Activated CD4-positive, alpha-beta memory T cell treated with anti-CD3 and anti-CD28 coated beads, Interleukin-2, amount 10 ng/mL, durations not matched to agents 7 days and 5 days (primary cell): Measurements from ENCODE around the gene CLIC3. TPM values are rescaled to one million over a fixed set of nuclear protein-coding genes. Genes with fewer than 3 reads are reported as not detected.
A peak's percentile ranks its signal among the peaks of the same experiment; 100 is the strongest.

Source experiments
- CTCF ChIA-PET: fragments of 350-600 bp; sonication (Branson Sonifier 250); formaldehyde crosslinking; loops from one replicate; lab custom pipeline; 2021; ENCODE audit warnings: antibody characterized with exemption, inconsistent platforms; lab: Charles Lee
- POLR2A ChIA-PET: fragments of 350-600 bp; sonication (Branson Sonifier 250); formaldehyde crosslinking; loops from one replicate; lab custom pipeline; 2021; ENCODE audit warnings: antibody characterized with exemption; lab: Charles Lee
- DNase-seq: peaks from one replicate; pipeline ENCODE4 v3.0.0-alpha.2; 2020
- H3K27ac Mint-ChIP-seq: one replicate; pipeline ENCODE4 v1.8.0; 2021; ENCODE audit warnings: mild to moderate bottlenecking, mixed read lengths
- H3K27me3 Mint-ChIP-seq: one replicate; pipeline ENCODE4 v1.8.0; 2021; ENCODE audit warnings: mixed read lengths
- H3K36me3 Mint-ChIP-seq: one replicate; pipeline ENCODE4 v1.8.0; 2021; ENCODE audit warnings: low read depth, mixed read lengths
- H3K4me1 Mint-ChIP-seq: one replicate; pipeline ENCODE4 v1.8.0; 2021; ENCODE audit warnings: mixed read lengths
- H3K4me3 Mint-ChIP-seq: one replicate; pipeline ENCODE4 v1.8.0; 2021; ENCODE audit warnings: mild to moderate bottlenecking, mixed read lengths
- H3K9me3 Mint-ChIP-seq: one replicate; pipeline ENCODE4 v1.8.0; 2021; ENCODE audit warnings: mixed read lengths
- total RNA-seq, 2 experiments: library from RNA; stranded (reverse); gene quantifications; one replicate each; pipeline ENCODE4 v1.2.3, GENCODE V29; 2021

CLIC3 gene
- total RNA-seq, 2 experiments from 2014 or later: 3.7 to 4.9 TPM

GRCh38 chr9:136972743-136973142 lies 23.6 kb downstream of the CLIC3 start:
- Mint-ChIP-seq H3K36me3 (no peaks in the 10 kb centered on the region), H3K9me3 (no peaks in the 10 kb centered on the region), H3K4me3 (no peak overlapping the region), H3K27ac (no peak overlapping the region), H3K27me3 (peaks cover 1% of the 10 kb centered on the region), H3K4me1 (peaks cover 33% of the 10 kb centered on the region)
- ChIA-PET POLR2A (no interaction called here), CTCF (interaction anchor here (1.0 kb wide), 1 partner anchor 57 kb away, joined by 3 read pairs; no protein-coding TSS in a partner anchor)
- no peak for DNase-seq

- Mint-ChIP-seq H3K9me3 (no peaks in the 10 kb centered on the region), H3K4me3 (no peak overlapping the region), H3K27ac (no peak overlapping the region), H3K27me3 (peaks cover 1% of the 10 kb centered on the region), H3K4me1 (peaks cover 32% of the 10 kb centered on the region), H3K36me3 (no peaks in the 10 kb centered on the region)
- CTCF ChIA-PET: interaction anchor here (1.0 kb wide), 1 partner anchor 57 kb away, joined by 3 read pairs; no protein-coding TSS in a partner anchor
- POLR2A ChIA-PET: no interaction called here
- DNase-seq: no peak
Observed at GRCh38 chr9:136972335-136972734, 24.0 kb downstream of the CLIC3 start.

GRCh38 chr9:136971746-136972145 lies 24.6 kb downstream of the CLIC3 start:
- POLR2A ChIA-PET: no interaction called here
- DNase-seq: no peak
- CTCF ChIA-PET: interaction anchor here (1.0 kb wide), 1 partner anchor 58 kb away, joined by 3 read pairs; no protein-coding TSS in a partner anchor
- H3K27ac Mint-ChIP-seq: no peak overlapping the region
- no peak overlapping the region for H3K4me3 Mint-ChIP-seq
- peaks cover 31% of the 10 kb centered on the region for H3K4me1 Mint-ChIP-seq
- H3K9me3 Mint-ChIP-seq: no peaks in the 10 kb centered on the region
- H3K27me3 Mint-ChIP-seq: peaks cover 1% of the 10 kb centered on the region
- H3K36me3 Mint-ChIP-seq: no peaks in the 10 kb centered on the region

GRCh38 chr9:136970361-136970760 lies 26.0 kb downstream of the CLIC3 start:
- ChIA-PET CTCF (no interaction called here), POLR2A (interaction anchor here (1.5 kb wide), 1 partner anchor 21 kb away, joined by 3 read pairs; no protein-coding TSS in a partner anchor)
- no peak for DNase-seq
- no peaks in the 10 kb centered on the region for H3K9me3 Mint-ChIP-seq
- H3K4me1 Mint-ChIP-seq: peaks cover 30% of the 10 kb centered on the region
- peaks cover 2% of the 10 kb centered on the region for H3K27me3 Mint-ChIP-seq
- H3K27ac Mint-ChIP-seq: no peak overlapping the region
- H3K36me3 Mint-ChIP-seq: no peaks in the 10 kb centered on the region
- no peak overlapping the region for H3K4me3 Mint-ChIP-seq

- CTCF ChIA-PET: interaction anchor here (0.6 kb wide), 1 partner anchor 8 kb away, joined by 3 read pairs; no protein-coding TSS in a partner anchor
- H3K27ac Mint-ChIP-seq: no peak overlapping the region
Observed at GRCh38 chr9:136969774-136970173, 26.6 kb downstream of the CLIC3 start.

GRCh38 chr9:136969150-136969549 lies 27.2 kb downstream of the CLIC3 start:
- no peaks in the 10 kb centered on the region for H3K36me3 Mint-ChIP-seq
- H3K9me3 Mint-ChIP-seq: no peaks in the 10 kb centered on the region
- no peak overlapping the region for H3K4me3 Mint-ChIP-seq
- peaks cover 2% of the 10 kb centered on the region for H3K27me3 Mint-ChIP-seq
- ChIA-PET CTCF (no interaction called here), POLR2A (interaction anchor here (1.2 kb wide), 1 partner anchor 14 kb away, joined by 3 read pairs; no protein-coding TSS in a partner anchor)
- no peak overlapping the region for H3K27ac Mint-ChIP-seq
- H3K4me1 Mint-ChIP-seq: peaks cover 26% of the 10 kb centered on the region
- no peak for DNase-seq

More at GRCh38 chr9:136969774-136970173, 26.6 kb downstream of the CLIC3 start:
- H3K4me3 Mint-ChIP-seq: no peak overlapping the region
- H3K36me3 Mint-ChIP-seq: no peaks in the 10 kb centered on the region
- POLR2A ChIA-PET: interaction anchor here (1.5 kb wide), 1 partner anchor 22 kb away, joined by 3 read pairs; no protein-coding TSS in a partner anchor
- H3K4me1 Mint-ChIP-seq: peaks cover 26% of the 10 kb centered on the region
- H3K27me3 Mint-ChIP-seq: peaks cover 2% of the 10 kb centered on the region
- DNase-seq: no peak
- no peaks in the 10 kb centered on the region for H3K9me3 Mint-ChIP-seq

- DNase-seq: no peak
- Mint-ChIP-seq H3K4me1 (peaks cover 22% of the 10 kb centered on the region), H3K4me3 (no peak overlapping the region), H3K27ac (no peak overlapping the region), H3K36me3 (no peaks in the 10 kb centered on the region), H3K9me3 (no peaks in the 10 kb centered on the region), H3K27me3 (peaks cover 2% of the 10 kb centered on the region)
- ChIA-PET POLR2A (interaction anchor here (0.5 to 1.2 kb wide), 2 partner anchors 14 to 54 kb away, joined by 3 read pairs; no protein-coding TSS in a partner anchor), CTCF (interaction anchor here (1.0 kb wide), 1 partner anchor 178 kb away, joined by 3 read pairs; the partner anchor contains the start of gene TMEM141)
Observed at GRCh38 chr9:136968333-136969127, 27.8 kb downstream of the CLIC3 start.

GRCh38 chr9:136965771-136966484 lies 30.4 kb downstream of the CLIC3 start:
- Mint-ChIP-seq H3K9me3 (no peaks in the 10 kb centered on the region), H3K4me1 (peaks cover 41% of the 10 kb centered on the region), H3K4me3 (peak overlapping the region; percentile 55), H3K36me3 (no peaks in the 10 kb centered on the region), H3K27me3 (peaks cover 2% of the 10 kb centered on the region), H3K27ac (peak overlapping the region; percentile 93)
- ChIA-PET CTCF (interaction anchor here (0.6 to 2.5 kb wide), 8 partner anchors 10 to 238 kb away, joined by 3 to 10 read pairs (median 3); no protein-coding TSS in a partner anchor), POLR2A (interaction anchor here (0.6 to 7.9 kb wide), 5 partner anchors 9 to 80 kb away, joined by 3 to 70 read pairs (median 5); partner anchors contain the start of genes FBXW5 and PTGDS)
- DNase-seq: peak; percentile 65

GRCh38 chr9:136964833-136965422 lies 31.4 kb downstream of the CLIC3 start:
- Mint-ChIP-seq H3K36me3 (no peaks in the 10 kb centered on the region), H3K4me1 (peaks cover 48% of the 10 kb centered on the region), H3K27me3 (peaks cover 2% of the 10 kb centered on the region), H3K27ac (peak overlapping the region; percentile 66), H3K9me3 (no peaks in the 10 kb centered on the region), H3K4me3 (peak overlapping the region; percentile 4)
- no peak for DNase-seq
- ChIA-PET POLR2A (interaction anchor here (0.6 to 7.9 kb wide), 7 partner anchors 10 to 237 kb away, joined by 3 to 70 read pairs (median 3); partner anchors contain the start of genes CLIC3, FBXW5 and PTGDS), CTCF (interaction anchor here (0.7 to 2.0 kb wide), 4 partner anchors 11 to 156 kb away, joined by 3 to 9 read pairs (median 6); no protein-coding TSS in a partner anchor)

GRCh38 chr9:136964171-136964689 lies 32.1 kb downstream of the CLIC3 start:
- POLR2A ChIA-PET: interaction anchor here (0.6 to 7.9 kb wide), 6 partner anchors 10 to 35 kb away, joined by 3 to 70 read pairs (median 4); partner anchors contain the start of genes CLIC3, FBXW5 and PTGDS
- Mint-ChIP-seq H3K36me3 (no peaks in the 10 kb centered on the region), H3K4me1 (peaks cover 49% of the 10 kb centered on the region), H3K27ac (peak overlapping the region; percentile 66), H3K27me3 (peaks cover 2% of the 10 kb centered on the region), H3K4me3 (peak overlapping the region; percentile 4), H3K9me3 (no peaks in the 10 kb centered on the region)
- CTCF ChIA-PET: interaction anchor here (1.2 kb wide), 1 partner anchor 12 kb away, joined by 7 read pairs; no protein-coding TSS in a partner anchor
- DNase-seq: no peak

GRCh38 chr9:136963751-136964150 lies 32.6 kb downstream of the CLIC3 start:
- Mint-ChIP-seq H3K4me1 (peaks cover 51% of the 10 kb centered on the region), H3K27me3 (peaks cover 2% of the 10 kb centered on the region), H3K4me3 (no peak overlapping the region), H3K36me3 (no peaks in the 10 kb centered on the region), H3K9me3 (no peaks in the 10 kb centered on the region), H3K27ac (no peak overlapping the region)
- DNase-seq: no peak
- POLR2A ChIA-PET: interaction anchor here (0.6 to 7.9 kb wide), 5 partner anchors 9 to 33 kb away, joined by 3 to 70 read pairs (median 4); partner anchors contain the start of genes CLIC3, FBXW5 and PTGDS
- CTCF ChIA-PET: interaction anchor here (1.2 kb wide), 1 partner anchor 12 kb away, joined by 7 read pairs; no protein-coding TSS in a partner anchor
